ENCODE data around the gene MOCOS. TPM values are rescaled to one million over a fixed set of nuclear protein-coding genes. Genes with fewer than 3 reads are reported as not detected.

MOCOS gene
- total RNA-seq, 1 donor from 2014 or later, result 0.33 TPM

DNA sequence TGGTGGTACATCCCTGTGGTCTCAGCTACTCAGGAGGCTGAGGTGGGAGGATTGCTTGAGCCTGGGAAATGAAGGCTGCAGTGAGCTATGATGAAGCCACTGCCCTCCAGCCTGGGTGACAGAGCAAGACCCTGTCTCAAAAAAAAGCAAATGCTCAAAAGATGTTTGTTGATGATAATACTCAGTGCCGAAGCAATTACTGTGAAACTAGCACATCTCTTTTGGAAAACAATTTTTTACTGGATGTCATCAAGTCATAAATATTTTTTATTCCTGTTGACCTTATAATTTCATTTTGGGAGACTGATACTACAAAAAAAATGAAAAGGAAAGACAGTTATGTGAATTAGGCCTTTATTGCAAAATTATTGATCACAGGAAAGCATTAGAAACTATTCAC lies 75.7 kb downstream of the MOCOS start:
- TF ChIP-seq, protein P1, sequence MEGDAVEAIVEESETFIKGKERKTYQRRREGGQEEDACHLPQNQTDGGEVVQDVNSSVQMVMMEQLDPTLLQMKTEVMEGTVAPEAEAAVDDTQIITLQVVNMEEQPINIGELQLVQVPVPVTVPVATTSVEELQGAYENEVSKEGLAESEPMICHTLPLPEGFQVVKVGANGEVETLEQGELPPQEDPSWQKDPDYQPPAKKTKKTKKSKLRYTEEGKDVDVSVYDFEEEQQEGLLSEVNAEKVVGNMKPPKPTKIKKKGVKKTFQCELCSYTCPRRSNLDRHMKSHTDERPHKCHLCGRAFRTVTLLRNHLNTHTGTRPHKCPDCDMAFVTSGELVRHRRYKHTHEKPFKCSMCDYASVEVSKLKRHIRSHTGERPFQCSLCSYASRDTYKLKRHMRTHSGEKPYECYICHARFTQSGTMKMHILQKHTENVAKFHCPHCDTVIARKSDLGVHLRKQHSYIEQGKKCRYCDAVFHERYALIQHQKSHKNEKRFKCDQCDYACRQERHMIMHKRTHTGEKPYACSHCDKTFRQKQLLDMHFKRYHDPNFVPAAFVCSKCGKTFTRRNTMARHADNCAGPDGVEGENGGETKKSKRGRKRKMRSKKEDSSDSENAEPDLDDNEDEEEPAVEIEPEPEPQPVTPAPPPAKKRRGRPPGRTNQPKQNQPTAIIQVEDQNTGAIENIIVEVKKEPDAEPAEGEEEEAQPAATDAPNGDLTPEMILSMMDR (IDR thresholded peaks at IDR 0.05; ENCODE audit: borderline replicate concordance), result no peak
- Histone ChIP-seq H3K27ac (replicated peaks) (no peak overlapping the region), H3K36me3 (no peaks in the 10 kb centered on the region), H3K4me1 (peaks cover 11% of the 10 kb centered on the region), H3K9me3 (replicated peaks) (no peaks in the 10 kb centered on the region), H3K4me3 (no peak overlapping the region), H3K27me3 (ENCODE audit: low read depth) (no peaks in the 10 kb centered on the region)
- DNase-seq, result no peak
- intact Hi-C loops (cut with micrococcal nuclease), result no loop called here

DNA sequence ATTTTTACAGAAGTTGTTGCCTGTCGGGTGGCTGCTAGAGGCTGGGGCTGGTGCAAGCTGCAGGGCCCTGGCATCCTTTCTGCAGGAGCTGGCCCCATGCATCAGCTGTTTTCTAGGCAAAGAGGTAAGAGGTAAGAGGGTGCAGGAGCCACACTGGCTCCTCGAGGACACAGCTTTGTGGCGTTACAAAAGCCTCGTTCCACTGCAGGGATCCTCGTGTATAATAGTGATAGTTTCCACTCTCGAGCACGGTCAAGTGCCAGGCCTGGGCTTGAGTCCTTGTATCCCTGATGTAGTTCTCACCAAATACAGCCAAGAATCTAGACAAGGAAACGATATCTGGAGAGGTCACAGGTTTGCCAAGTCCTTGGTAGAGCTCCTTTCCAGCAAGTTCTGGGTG lies 77.0 kb downstream of the MOCOS start:
- no peak for DNase-seq
- Histone ChIP-seq H3K27me3 (ENCODE audit: low read depth) (no peaks in the 10 kb centered on the region), H3K27ac (replicated peaks) (no peak overlapping the region), H3K4me3 (no peak overlapping the region), H3K36me3 (no peaks in the 10 kb centered on the region), H3K9me3 (replicated peaks) (no peaks in the 10 kb centered on the region), H3K4me1 (peaks cover 11% of the 10 kb centered on the region)
- TF ChIP-seq, protein P1 (IDR thresholded peaks at IDR 0.05; ENCODE audit: borderline replicate concordance), result no peak
- intact Hi-C loops (cut with micrococcal nuclease), result no loop called here

DNA sequence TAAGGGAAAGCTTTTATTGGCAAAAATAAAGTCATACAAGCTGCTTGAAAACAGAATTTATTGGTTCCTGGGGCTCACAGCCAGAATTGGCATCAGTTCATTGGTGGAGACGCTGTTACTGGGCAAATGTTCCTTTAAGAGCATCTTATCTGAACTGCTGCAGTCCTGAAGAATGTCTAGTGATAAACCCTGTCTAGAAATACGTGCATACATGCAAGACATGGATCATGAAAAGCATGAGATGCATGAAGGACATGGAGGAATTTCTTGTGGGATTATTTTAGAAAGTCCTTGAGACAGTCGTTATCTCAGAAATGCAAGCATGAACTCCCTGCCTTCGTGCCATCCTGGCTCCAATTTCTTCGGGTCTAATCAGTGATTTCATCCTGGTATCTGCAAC lies 77.7 kb downstream of the MOCOS start:
- DNase-seq, result no peak
- Histone ChIP-seq H3K27ac (replicated peaks) (no peak overlapping the region), H3K4me3 (no peak overlapping the region), H3K4me1 (peaks cover 11% of the 10 kb centered on the region), H3K36me3 (no peaks in the 10 kb centered on the region), H3K27me3 (ENCODE audit: low read depth) (no peaks in the 10 kb centered on the region), H3K9me3 (replicated peaks) (no peaks in the 10 kb centered on the region)
- TF ChIP-seq, protein P1 (IDR thresholded peaks at IDR 0.05; ENCODE audit: borderline replicate concordance), result no peak
- intact Hi-C loops (cut with micrococcal nuclease), result no loop called here

DNA sequence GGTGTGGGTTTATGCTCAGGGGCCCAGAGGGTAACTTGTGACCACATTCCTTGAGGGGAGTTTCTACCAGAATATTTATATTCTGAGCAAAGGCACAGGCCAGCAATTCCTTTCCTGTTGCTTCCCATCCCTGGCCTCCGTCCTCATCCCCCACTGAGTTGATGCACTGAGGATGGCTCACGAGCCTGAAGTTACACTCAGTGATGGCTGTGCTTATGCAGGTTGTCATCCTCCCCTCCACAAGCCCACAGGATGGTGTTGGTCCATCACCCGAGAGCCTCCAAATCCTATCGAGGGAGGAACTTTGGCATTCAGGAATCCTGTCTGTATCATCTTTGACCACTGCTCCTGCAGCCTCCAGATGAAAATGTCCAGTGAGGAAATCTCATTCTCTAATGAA lies 81.9 kb downstream of the MOCOS start:
- Histone ChIP-seq H3K4me1 (peaks cover 10% of the 10 kb centered on the region), H3K9me3 (replicated peaks) (no peaks in the 10 kb centered on the region), H3K36me3 (no peaks in the 10 kb centered on the region), H3K27ac (replicated peaks) (no peak overlapping the region), H3K4me3 (no peak overlapping the region), H3K27me3 (ENCODE audit: low read depth) (peaks cover 4% of the 10 kb centered on the region)
- DNase-seq, result no peak
- intact Hi-C loops (cut with micrococcal nuclease), result no loop called here
- TF ChIP-seq, protein P1 (IDR thresholded peaks at IDR 0.05; ENCODE audit: borderline replicate concordance), result no peak

DNA sequence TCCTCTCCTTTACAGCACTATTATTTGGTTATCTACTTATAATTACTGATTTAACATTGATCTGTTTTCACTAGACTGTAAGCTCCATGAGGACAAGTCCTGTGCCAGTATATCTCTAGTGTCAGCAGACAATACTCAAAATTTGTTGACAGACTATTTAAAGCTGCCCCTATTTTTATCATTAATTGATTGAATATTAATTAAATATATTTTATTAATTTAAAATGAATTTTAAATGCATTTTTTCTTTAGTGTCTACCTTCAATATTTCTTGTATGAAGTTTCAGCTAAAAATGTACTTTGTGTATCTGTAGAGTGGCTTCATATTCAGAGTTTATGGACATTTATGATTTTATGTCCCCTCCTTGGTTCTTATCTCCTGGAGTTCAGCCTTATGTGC lies 83.9 kb downstream of the MOCOS start:
- no peak for DNase-seq
- Histone ChIP-seq H3K36me3 (no peaks in the 10 kb centered on the region), H3K9me3 (replicated peaks) (no peaks in the 10 kb centered on the region), H3K27me3 (ENCODE audit: low read depth) (peaks cover 8% of the 10 kb centered on the region), H3K4me1 (no peaks in the 10 kb centered on the region), H3K4me3 (no peak overlapping the region), H3K27ac (replicated peaks) (no peak overlapping the region)
- intact Hi-C loops (cut with micrococcal nuclease), result no loop called here
- TF ChIP-seq, protein P1 (IDR thresholded peaks at IDR 0.05; ENCODE audit: borderline replicate concordance), result no peak

DNA sequence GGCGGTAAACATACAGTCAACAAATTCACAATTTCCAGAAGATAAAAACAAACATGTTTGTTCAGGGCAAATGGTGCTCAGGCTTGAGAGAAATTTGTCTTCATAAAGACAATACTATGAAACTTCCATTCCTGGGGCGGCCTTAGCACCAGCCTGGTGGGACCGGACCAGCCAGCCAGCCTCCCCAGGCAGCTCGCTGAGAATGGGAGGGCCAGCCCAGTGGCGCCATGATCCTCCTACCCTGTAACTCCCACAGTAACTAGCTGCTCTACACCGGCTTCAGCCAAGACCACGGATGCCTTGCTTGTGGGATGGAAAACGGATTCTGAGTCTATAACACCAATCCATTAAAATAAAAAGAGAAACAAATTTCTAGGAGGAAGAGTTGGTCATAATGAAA lies 86.0 kb downstream of the MOCOS start:
- TF ChIP-seq, protein P1 (IDR thresholded peaks at IDR 0.05; ENCODE audit: borderline replicate concordance), result no peak
- intact Hi-C loops (cut with micrococcal nuclease), result no loop called here
- Histone ChIP-seq H3K4me3 (no peak overlapping the region), H3K36me3 (no peaks in the 10 kb centered on the region), H3K4me1 (no peaks in the 10 kb centered on the region), H3K27me3 (ENCODE audit: low read depth) (peaks cover 8% of the 10 kb centered on the region), H3K27ac (replicated peaks) (no peak overlapping the region), H3K9me3 (replicated peaks) (no peaks in the 10 kb centered on the region)
- no peak for DNase-seq

Measured in left ventricle myocardium inferior (tissue), 1 donor.